Uterus (tissue), 2 donors: ENCODE data around the gene RIMS4.

Source experiments
- CTCF ChIP-seq, 4 experiments: fragments of 200-600 bp in 2 of 4; fragments of 450-650 bp in 2 of 4; sonication (generic) in 2 of 4; IDR thresholded peaks; one replicate each; pipeline ENCODE4 v1.5.1; 2016 to 2019; ENCODE audit warnings: antibody characterized with exemption in 4 of 4, mild to moderate bottlenecking in 2 of 4, moderate library complexity in 1 of 4
- POLR2A ChIP-seq, 2 donors: fragments of 450-650 bp; IDR thresholded peaks; one replicate each; pipeline ENCODE4 v1.6.1; 2016; ENCODE audit warnings: antibody characterized with exemption in 2 of 2, mild to moderate bottlenecking in 1 of 2, moderate library complexity in 1 of 2

GRCh38 chr20:44768256-44768655 is 42.1 kb downstream of the RIMS4 start:
- TF ChIP-seq CTCF (IDR thresholded peaks at IDR 0.05), result no peak
- no peak for TF ChIP-seq POLR2A (IDR thresholded peaks at IDR 0.05)
